ENCODE results near the gene TAT.

Gene TAT

DNA sequence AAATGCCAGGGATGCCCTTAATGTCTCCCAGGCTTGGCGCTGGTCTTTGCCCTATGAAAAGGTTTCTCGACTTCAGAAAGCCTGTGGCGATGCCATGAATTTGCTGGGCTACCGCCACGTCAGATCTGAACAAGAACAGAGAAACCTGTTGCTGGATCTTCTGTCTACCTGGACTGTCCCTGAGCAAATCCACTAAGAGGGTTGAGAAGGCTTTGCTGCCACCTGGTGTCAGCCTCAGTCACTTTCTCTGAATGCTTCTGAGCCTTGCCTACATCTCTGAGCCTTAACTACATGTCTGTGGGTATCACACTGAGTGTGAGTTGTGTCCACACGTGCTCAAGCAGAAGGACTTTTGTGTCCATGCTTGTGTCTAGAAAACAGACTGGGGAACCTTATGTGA is 39.2 kb downstream of the TAT start:
- peak; percentile 49 for DNase-seq (ENCODE audit: low spot score)

DNA sequence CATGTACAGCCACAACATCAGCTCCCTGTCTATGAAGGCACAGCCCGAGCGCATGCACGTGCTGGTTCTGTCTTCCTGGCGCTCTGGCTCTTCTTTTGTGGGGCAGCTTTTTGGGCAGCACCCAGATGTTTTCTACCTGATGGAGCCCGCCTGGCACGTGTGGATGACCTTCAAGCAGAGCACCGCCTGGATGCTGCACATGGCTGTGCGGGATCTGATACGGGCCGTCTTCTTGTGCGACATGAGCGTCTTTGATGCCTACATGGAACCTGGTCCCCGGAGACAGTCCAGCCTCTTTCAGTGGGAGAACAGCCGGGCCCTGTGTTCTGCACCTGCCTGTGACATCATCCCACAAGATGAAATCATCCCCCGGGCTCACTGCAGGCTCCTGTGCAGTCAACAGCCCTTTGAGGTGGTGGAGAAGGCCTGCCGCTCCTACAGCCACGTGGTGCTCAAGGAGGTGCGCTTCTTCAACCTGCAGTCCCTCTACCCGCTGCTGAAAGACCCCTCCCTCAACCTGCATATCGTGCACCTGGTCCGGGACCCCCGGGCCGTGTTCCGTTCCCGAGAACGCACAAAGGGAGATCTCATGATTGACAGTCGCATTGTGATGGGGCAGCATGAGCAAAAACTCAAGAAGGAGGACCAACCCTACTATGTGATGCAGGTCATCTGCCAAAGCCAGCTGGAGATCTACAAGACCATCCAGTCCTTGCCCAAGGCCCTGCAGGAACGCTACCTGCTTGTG is 40.0 kb downstream of the TAT start:
- no peak for DNase-seq (ENCODE audit: low spot score)

- no peak for DNase-seq (ENCODE audit: low spot score)
These were observed 44.5 kb downstream of the TAT start for GRCh38 chr16:71532366-71532765.

DNA sequence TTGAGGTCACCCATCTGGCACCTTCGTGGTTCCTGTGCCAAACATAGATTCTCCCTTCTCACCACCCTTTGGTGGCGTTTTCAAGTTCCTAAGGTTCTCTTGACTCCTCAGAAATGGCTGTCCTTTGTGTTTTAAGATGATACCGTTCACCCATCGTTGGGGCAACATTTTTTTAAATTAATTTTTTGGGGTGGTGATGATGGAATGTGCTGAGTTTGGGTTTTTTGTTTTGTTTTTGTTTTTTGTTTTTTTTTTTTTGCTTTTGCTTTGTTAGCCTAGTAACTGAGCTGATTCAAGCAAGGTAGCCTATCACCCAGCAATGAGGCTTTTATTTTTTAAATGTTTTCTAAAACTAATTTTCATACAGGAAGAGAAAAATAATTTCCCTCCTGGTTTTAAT is 48.0 kb downstream of the TAT start:
- no peak for DNase-seq (ENCODE audit: low spot score)

GRCh38 chr16:71528257-71528656 is 48.6 kb downstream of the TAT start:
- no peak for DNase-seq (ENCODE audit: low spot score)

DNA sequence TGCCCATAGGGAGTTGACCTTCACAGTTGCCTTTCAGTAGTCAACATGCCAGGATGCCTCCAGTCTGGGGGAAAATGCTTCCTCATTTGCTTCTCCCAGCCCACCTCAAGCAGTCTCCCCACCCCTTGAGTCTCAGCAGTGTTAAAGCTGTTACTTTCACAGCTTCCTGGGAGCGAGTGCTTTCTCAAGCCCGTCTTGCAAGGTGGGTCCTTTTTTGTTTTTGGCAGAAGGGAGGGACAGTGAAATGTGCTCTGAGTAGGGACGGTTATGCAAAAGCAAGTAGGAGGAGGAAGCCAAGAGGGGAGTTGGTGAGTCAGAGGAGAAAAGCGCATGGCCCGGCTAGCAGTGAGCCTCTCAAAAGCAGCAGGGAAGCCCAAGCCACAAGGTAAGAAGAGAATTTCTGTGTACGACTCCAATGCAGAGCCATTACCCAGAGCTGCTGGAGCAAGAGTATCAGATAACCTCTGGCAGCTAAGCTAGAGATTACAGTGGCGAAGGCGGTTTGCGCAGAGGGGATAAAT is 50.7 kb downstream of the TAT start, which contains the start of gene CHST4:
Gene CHST4, plus strand, starts transcription at position 316 of the 521 bp plus-strand sequence. CDS start 10,252 bp downstream, outside the sequence.
- DNase-seq (ENCODE audit: low spot score): no peak

DNA sequence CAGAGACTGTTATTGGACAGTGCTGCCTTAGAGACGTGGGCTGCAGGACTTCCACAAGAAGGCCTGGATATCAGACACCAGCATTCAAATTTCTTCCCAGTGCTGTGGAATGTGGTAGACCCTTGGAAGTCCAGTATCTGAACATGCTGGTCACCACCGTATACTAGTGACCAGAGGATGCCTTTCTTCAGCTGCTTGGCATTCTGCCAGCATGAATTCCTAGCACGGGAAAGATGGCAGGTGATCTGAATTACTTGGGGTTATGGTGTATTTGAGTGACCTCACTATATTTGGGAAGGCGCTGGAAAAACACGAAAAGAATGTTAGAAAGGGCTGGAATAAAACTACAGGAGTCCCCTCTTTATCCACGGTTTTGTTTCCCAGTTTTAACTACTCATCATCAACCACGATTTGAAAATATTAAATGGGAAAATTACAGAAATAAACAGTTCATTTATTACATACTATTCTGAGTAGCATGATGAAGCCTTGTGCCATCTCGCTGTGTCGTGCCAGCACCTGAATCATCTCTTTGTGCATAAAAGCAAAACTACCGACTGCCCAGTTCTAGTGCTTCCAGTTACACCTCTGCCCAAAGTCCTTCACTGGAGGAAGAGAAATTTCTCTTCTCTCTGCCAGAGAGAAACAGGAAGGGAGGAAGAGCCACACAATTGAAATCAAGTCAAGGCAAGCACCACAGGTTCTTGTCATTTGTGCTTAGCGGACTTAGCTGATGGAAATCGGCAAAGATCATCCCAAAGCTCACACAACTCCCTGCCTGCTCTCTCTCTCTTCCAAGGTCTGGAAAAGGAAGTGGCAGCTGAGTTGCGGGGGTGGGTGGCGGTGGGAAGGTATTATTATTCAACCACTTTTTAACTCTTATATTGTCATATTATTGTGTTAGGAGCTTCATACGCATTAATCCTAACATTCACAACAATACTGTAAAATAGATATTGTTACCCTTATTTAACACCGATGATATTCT is 52.0 kb downstream of the TAT start:
- no peak for DNase-seq (ENCODE audit: low spot score)

- DNase-seq (ENCODE audit: low spot score): no peak
These were observed 56.3 kb downstream of the TAT start for GRCh38 chr16:71520550-71520949.

All from hematopoietic multipotent progenitor cell treated with erythropoietin and hydrocortisone succinate and interleukin-3 and kit ligand, for 15 days (in vitro differentiated cells).